Stimulated activated CD4-positive, alpha-beta T cell treated with anti-CD3 and anti-CD28 coated beads, Interleukin-4, amount 100 ng/mL, for 24 hours (primary cell): ENCODE data around the gene ETV6.

Experiments
- DNase-seq: peaks from one replicate; pipeline ENCODE4 v3.0.0-alpha.2; 2020

ETV6 gene

GRCh38 chr12:11870041-11870451 lies 220.6 kb downstream of the ETV6 start:
- no peak for DNase-seq

- DNase-seq, result no peak
Observed at GRCh38 chr12:11872055-11872454, 222.6 kb downstream of the ETV6 start.

GRCh38 chr12:11875414-11875935 lies 226.0 kb downstream of the ETV6 start:
- peak; percentile 52 for DNase-seq

GRCh38 chr12:11876307-11876706 lies 226.8 kb downstream of the ETV6 start:
- no peak for DNase-seq

GRCh38 chr12:11877102-11877826 lies 227.8 kb downstream of the ETV6 start:
- DNase-seq, result no peak

- no peak for DNase-seq
Observed at GRCh38 chr12:11877869-11878780, 228.7 kb downstream of the ETV6 start.

- no peak for DNase-seq
Observed at GRCh38 chr12:11879306-11879705, 229.8 kb downstream of the ETV6 start.

- no peak for DNase-seq
Observed at GRCh38 chr12:11880381-11880780, 230.9 kb downstream of the ETV6 start.

- DNase-seq, result no peak
Observed at GRCh38 chr12:11881835-11882234, 232.4 kb downstream of the ETV6 start.

GRCh38 chr12:11882301-11883019 lies 233.0 kb downstream of the ETV6 start:
- DNase-seq, result no peak

GRCh38 chr12:11884116-11884515 lies 234.6 kb downstream of the ETV6 start:
- DNase-seq, result no peak

GRCh38 chr12:11884706-11885105 lies 235.2 kb downstream of the ETV6 start:
- no peak for DNase-seq

GRCh38 chr12:11885261-11886038 lies 236.0 kb downstream of the ETV6 start:
- no peak for DNase-seq

GRCh38 chr12:11886339-11886738 lies 236.9 kb downstream of the ETV6 start:
- no peak for DNase-seq

GRCh38 chr12:11888029-11888428 lies 238.6 kb downstream of the ETV6 start:
- no peak for DNase-seq

- DNase-seq, result no peak
Observed at GRCh38 chr12:11891346-11891745, 241.9 kb downstream of the ETV6 start.

- DNase-seq, result no peak
Observed at GRCh38 chr12:11891754-11892386, 242.4 kb downstream of the ETV6 start.

- DNase-seq, result no peak
Observed at GRCh38 chr12:11893998-11894397, 244.5 kb downstream of the ETV6 start.

- DNase-seq, result no peak
Observed at GRCh38 chr12:11894890-11895289, 245.4 kb downstream of the ETV6 start.

- DNase-seq, result no peak
Observed at GRCh38 chr12:11895421-11896078, 246.1 kb downstream of the ETV6 start.

GRCh38 chr12:11896417-11896929 lies 247.0 kb downstream of the ETV6 start:
- DNase-seq, result no peak
